OCI-LY7 (cell line): ENCODE results near the gene IGF1R. TPM values are rescaled to one million over a fixed set of nuclear protein-coding genes. Genes with fewer than 3 reads are reported as not detected.

Experiments used
- BruUV-seq: library from RNA; stranded (reverse); fragments of 400-500 nt; replicated peaks from 2 replicates; lab custom pipeline; 2021; lab: Mats Ljungman, UMichigan
- CTCF ChIA-PET: fragments of 300-600 bp; sonication (Branson Sonifier 250); formaldehyde crosslinking; loops from one replicate; lab custom pipeline; 2022; ENCODE audit warnings: antibody characterized with exemption; ENCODE audit not compliant: unreplicated experiment; lab: Charles Lee
- POLR2A ChIA-PET: fragments of 300-600 bp; sonication (Branson Sonifier 250); formaldehyde crosslinking; loops from one replicate; lab custom pipeline; 2022; ENCODE audit warnings: antibody characterized with exemption; lab: Charles Lee
- DNase-seq: peaks from one replicate; pipeline ENCODE4 v3.0.0-alpha.2; 2015; ENCODE audit warnings: low spot score
- H2AFZ ChIP-seq: fragments of 200-600 bp; sonication (generic), shearing (Covaris generic); 2 replicates; pipeline ENCODE4 v1.6.1; 2014; ENCODE audit warnings: mild to moderate bottlenecking, antibody characterized with exemption, low read length, moderate library complexity
- H3K27ac ChIP-seq: fragments of 200-600 bp; sonication (generic); 2 replicates; pipeline ENCODE4 v1.5.1; 2014; ENCODE audit warnings: mixed run types, low read depth, mild to moderate bottlenecking, moderate library complexity, low read length, inconsistent platforms; ENCODE audit not compliant: poor library complexity, severe bottlenecking
- H3K36me3 ChIP-seq: fragments of 200-600 bp; sonication (generic); 2 replicates; pipeline ENCODE4 v1.6.1; 2014; ENCODE audit warnings: mild to moderate bottlenecking, antibody characterized with exemption, low read length, moderate library complexity, mixed read lengths; ENCODE audit not compliant: insufficient read depth
- H3K4me1 ChIP-seq: fragments of 200-600 bp; sonication (generic); 2 replicates; pipeline ENCODE4 v1.5.1; 2014; ENCODE audit warnings: mild to moderate bottlenecking, low read length; ENCODE audit not compliant: insufficient read depth, poor library complexity, severe bottlenecking
- H3K4me2 ChIP-seq: fragments of 200-600 bp; sonication (generic); 2 replicates; pipeline ENCODE4 v1.6.1; 2014; ENCODE audit warnings: mild to moderate bottlenecking, low read length
- H3K4me3 ChIP-seq: fragments of 200-600 bp; sonication (generic); 2 replicates; pipeline ENCODE4 v1.5.1; 2014; ENCODE audit warnings: mild to moderate bottlenecking, low read depth, low read length; ENCODE audit not compliant: poor library complexity, severe bottlenecking
- H3K79me2 ChIP-seq: fragments of 200-600 bp; sonication (generic); 2 replicates; pipeline ENCODE4 v1.6.1; 2016; ENCODE audit warnings: low read depth, mild to moderate bottlenecking, low read length, moderate library complexity, mixed read lengths; ENCODE audit not compliant: insufficient read depth
- H3K9me2 ChIP-seq: fragments of 200-600 bp; sonication (generic); 2 replicates; pipeline ENCODE4 v1.6.1; 2016; ENCODE audit warnings: mild to moderate bottlenecking, low read length, mixed read lengths; ENCODE audit not compliant: insufficient read depth
- H3K9me3 ChIP-seq: fragments of 200-600 bp; sonication (generic); 2 replicates; pipeline ENCODE4 v1.6.1; 2014; ENCODE audit warnings: mild to moderate bottlenecking, mixed run types, low read length, mixed read lengths
- H4K20me1 ChIP-seq: fragments of 200-600 bp; sonication (generic); 2 replicates; pipeline ENCODE4 v1.6.1; 2014; ENCODE audit warnings: mild to moderate bottlenecking, antibody characterized with exemption, low read length, moderate library complexity, mixed read lengths; ENCODE audit not compliant: insufficient read depth
- CTCF ChIP-seq: fragments of 200-600 bp; sonication (generic); conservative IDR thresholded peaks from 2 replicates; pipeline ENCODE4 v1.5.1; 2014; ENCODE audit warnings: mild to moderate bottlenecking, antibody characterized with exemption, low read length, moderate library complexity, mixed read lengths
- EZH2phosphoT487 ChIP-seq: fragments of 200-600 bp; sonication (generic); IDR thresholded peaks from 2 replicates; pipeline ENCODE4 v1.6.1; 2018; ENCODE audit warnings: low read depth, borderline replicate concordance, mild to moderate bottlenecking, mixed run types, antibody characterized with exemption, low read length, moderate library complexity, mixed read lengths
- intact Hi-C: fragments of 100-400 bp; cut with micrococcal nuclease; formaldehyde crosslinking; loops from one replicate; pipeline ENCODE4 v1.10.0; 2022; ENCODE audit not compliant: unreplicated experiment
- total RNA-seq, 2 experiments: library from RNA; depleted of rRNA in 1 of 2; stranded (reverse); fragments of >200 nt in 1 of 2; shearing (Covaris generic) in 1 of 2; gene quantifications; 2 replicates each; pipeline ENCODE4 v1.2.3, GENCODE V29; 2014 to 2022

The IGF1R gene
- total RNA-seq, 2 experiments from 2014 or later, result 26.5 to 29.1 TPM

- Histone ChIP-seq H4K20me1 (peaks cover 4% of the 10 kb centered on the region), H3K4me3 (no peak overlapping the region), H3K36me3 (no peaks in the 10 kb centered on the region), H3K9me3 (no peaks in the 10 kb centered on the region), H3K4me1 (no peaks in the 10 kb centered on the region), H2AFZ (no peak overlapping the region), H3K9me2 (no peaks in the 10 kb centered on the region), H3K4me2 (no peak overlapping the region), H3K27ac (no peak overlapping the region), H3K79me2 (no peaks in the 10 kb centered on the region)
- no peak for DNase-seq
- no TSS peak for BruUV-seq
- TF ChIP-seq CTCF (no peak), EZH2phosphoT487 (no peak)
- POLR2A ChIA-PET, result interaction anchor here (0.5 to 0.9 kb wide), 3 partner anchors 10 to 117 kb away, joined by 3 to 4 read pairs (median 3); no protein-coding TSS in a partner anchor
- intact Hi-C loops, result loop anchor here (10.0 kb wide), 1 partner anchor 264 kb away; no protein-coding TSS in a partner anchor
- CTCF ChIA-PET, result interaction anchor here (1.0 to 1.3 kb wide), 3 partner anchors 92 to 299 kb away, joined by 3 to 4 read pairs (median 3); no protein-coding TSS in a partner anchor
Observed at GRCh38 chr15:98778263-98778959, 130.1 kb downstream of the IGF1R start.

GRCh38 chr15:98778960-98779359 lies 130.6 kb downstream of the IGF1R start:
- DNase-seq, result no peak
- TF ChIP-seq CTCF (no peak), EZH2phosphoT487 (no peak)
- Histone ChIP-seq H3K79me2 (no peaks in the 10 kb centered on the region), H4K20me1 (peaks cover 4% of the 10 kb centered on the region), H3K4me3 (no peak overlapping the region), H3K9me2 (no peaks in the 10 kb centered on the region), H3K27ac (no peak overlapping the region), H3K4me2 (no peak overlapping the region), H3K4me1 (no peaks in the 10 kb centered on the region), H2AFZ (no peak overlapping the region), H3K9me3 (no peaks in the 10 kb centered on the region), H3K36me3 (no peaks in the 10 kb centered on the region)
- intact Hi-C loops, result loop anchor here (1.0 to 10.0 kb wide), 3 partner anchors 102 to 297 kb away; no protein-coding TSS in a partner anchor
- ChIA-PET POLR2A (interaction anchor here (0.5 to 0.7 kb wide), 2 partner anchors 11 to 117 kb away, joined by 3 read pairs; no protein-coding TSS in a partner anchor), CTCF (interaction anchor here (1.0 to 1.3 kb wide), 2 partner anchors 104 to 298 kb away, joined by 3 to 4 read pairs; no protein-coding TSS in a partner anchor)
- BruUV-seq, result no TSS peak
